Measurements from ENCODE around the gene ESF1.

DNA sequence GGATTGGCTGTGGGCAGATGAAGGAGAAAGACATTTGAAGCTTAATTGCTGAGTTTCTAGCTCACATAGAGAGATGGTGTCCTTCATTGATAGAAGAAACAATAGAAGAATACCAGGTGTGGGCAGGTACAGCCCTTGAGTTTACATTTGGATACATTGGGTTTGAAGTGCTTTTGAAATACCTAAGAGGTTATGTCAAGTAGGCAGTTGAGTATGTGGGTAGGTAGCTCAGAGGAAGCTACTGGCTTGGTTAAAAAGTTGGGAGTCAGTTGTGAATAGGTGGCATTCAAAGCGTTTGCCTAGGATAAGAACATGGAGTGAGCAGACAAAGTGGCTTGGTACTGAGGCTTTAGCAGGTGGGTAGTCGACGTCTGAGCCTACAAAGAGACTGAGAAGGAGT is 25.1 kb upstream of the ESF1 start:
- TF ChIP-seq, protein P1, sequence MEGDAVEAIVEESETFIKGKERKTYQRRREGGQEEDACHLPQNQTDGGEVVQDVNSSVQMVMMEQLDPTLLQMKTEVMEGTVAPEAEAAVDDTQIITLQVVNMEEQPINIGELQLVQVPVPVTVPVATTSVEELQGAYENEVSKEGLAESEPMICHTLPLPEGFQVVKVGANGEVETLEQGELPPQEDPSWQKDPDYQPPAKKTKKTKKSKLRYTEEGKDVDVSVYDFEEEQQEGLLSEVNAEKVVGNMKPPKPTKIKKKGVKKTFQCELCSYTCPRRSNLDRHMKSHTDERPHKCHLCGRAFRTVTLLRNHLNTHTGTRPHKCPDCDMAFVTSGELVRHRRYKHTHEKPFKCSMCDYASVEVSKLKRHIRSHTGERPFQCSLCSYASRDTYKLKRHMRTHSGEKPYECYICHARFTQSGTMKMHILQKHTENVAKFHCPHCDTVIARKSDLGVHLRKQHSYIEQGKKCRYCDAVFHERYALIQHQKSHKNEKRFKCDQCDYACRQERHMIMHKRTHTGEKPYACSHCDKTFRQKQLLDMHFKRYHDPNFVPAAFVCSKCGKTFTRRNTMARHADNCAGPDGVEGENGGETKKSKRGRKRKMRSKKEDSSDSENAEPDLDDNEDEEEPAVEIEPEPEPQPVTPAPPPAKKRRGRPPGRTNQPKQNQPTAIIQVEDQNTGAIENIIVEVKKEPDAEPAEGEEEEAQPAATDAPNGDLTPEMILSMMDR (conservative IDR thresholded peaks at IDR 0.05) = no peak
- no peak for TF ChIP-seq ZFX (IDR thresholded peaks at IDR 0.05)
